GM18909 (cell line): ENCODE results near the gene CHPF.

Source experiments
- ATAC-seq: cut with Tn5 transposase; IDR thresholded peaks from one replicate; pipeline ENCODE4 v1.9.1; 2021; ENCODE audit warnings: mild to moderate bottlenecking; ENCODE audit not compliant: unreplicated experiment, poor library complexity

Gene CHPF

GRCh38 chr2:219500135-219500534 is 43.5 kb downstream of the CHPF start:
- ATAC-seq, result no peak

GRCh38 chr2:219499555-219499954 is 44.1 kb downstream of the CHPF start:
- no peak for ATAC-seq

- no peak for ATAC-seq
Measured at GRCh38 chr2:219499058-219499307, 44.6 kb downstream of the CHPF start.

- ATAC-seq, result peak; percentile 95
Measured at GRCh38 chr2:219498280-219499057, 45.1 kb downstream of the CHPF start, which contains the start of gene GMPPA. GMPPA (plus strand) TSS chr2:219498891; CDS start chr2:219499976, 1,085 bp downstream.

DNA sequence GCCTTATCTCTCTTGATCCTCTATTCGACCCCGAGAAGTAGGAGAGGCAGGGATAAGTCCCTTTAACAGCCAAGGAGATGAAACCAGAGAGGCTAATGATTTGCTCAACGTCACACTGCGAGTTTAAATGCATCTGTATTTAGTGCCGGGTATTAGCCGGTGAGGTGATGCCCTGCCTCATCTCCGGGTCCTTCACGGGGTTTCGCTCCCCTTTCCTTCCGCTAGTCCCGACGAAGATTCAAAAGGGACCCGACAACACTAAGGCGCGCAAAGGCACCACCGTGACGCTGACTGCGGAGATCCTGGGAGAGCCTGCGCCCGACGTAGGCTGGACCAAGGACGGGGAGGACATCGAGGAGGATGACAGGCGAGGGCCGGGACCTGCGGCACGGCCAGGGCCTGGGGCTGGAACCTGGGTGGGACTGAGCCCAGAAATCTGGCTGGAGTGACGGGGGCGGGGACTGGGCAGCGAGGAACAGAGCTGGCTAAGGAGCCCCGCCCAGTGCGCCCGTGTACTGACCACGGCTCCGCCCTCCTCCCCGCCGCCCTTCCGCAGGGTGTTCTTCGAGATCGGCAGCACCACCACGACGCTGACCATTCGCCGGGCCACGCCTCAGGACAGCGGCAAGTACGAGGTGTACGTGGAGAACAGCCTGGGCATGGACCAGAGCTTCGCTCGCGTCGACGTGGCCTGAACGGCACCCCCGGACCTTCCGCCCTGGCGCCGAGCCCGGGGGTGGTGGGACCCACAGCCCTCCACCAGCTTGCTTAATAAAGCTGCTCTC is 45.9 kb downstream of the CHPF start:
- ATAC-seq, result peak; percentile 21

GRCh38 chr2:219496825-219497494 is 46.6 kb downstream of the CHPF start:
- no peak for ATAC-seq

DNA sequence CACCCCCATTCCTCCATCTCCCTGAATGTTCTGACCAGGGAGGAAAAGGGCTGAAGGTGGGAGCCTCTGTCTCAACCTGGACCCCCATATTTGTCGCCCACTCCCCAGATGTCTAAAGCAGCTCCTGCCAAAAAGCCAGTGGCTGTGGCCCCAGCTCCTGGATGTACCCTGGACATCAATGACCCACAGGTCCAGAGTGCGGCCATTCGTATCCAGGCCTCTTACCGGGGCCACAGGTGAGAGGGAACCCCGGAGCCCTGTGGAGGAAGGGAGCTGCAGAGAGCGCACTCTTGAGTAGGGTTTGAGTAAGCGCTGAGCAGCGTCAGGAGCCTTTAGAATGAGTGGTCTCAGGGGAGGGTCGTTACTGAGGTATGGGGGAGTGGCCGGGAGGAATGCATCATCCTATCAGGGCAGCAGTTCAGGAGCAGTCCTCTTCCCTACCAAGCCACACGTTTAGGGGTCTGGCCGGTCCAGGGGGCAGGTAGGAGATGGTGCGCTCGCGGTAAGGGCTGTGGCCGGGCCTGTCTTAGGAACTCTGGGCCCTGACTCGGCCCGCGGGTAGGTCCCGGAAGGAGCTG is 47.3 kb downstream of the CHPF start:
- no peak for ATAC-seq

GRCh38 chr2:219495531-219496122 is 48.0 kb downstream of the CHPF start:
- peak; percentile 26 for ATAC-seq

GRCh38 chr2:219494952-219495530 is 48.6 kb downstream of the CHPF start:
- ATAC-seq, result no peak

GRCh38 chr2:219493086-219493485 is 50.5 kb downstream of the CHPF start:
- no peak for ATAC-seq

DNA sequence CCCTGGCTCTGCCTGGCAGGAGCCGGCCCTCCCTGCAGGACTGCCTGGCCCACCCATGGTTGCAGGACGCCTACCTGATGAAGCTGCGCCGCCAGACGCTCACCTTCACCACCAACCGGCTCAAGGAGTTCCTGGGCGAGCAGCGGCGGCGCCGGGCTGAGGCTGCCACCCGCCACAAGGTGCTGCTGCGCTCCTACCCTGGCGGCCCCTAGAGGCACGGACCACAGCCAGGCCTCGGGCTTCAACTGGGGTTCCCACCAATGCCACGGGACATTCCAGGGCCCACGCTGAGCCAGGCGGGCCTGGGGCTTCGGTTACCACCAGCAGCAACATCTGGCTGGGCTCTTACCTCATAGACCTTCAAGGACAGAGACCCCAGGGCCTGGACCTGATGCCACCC is 51.0 kb downstream of the CHPF start:
- ATAC-seq, result no peak

GRCh38 chr2:219491278-219491963 is 52.2 kb downstream of the CHPF start:
- ATAC-seq, result no peak

DNA sequence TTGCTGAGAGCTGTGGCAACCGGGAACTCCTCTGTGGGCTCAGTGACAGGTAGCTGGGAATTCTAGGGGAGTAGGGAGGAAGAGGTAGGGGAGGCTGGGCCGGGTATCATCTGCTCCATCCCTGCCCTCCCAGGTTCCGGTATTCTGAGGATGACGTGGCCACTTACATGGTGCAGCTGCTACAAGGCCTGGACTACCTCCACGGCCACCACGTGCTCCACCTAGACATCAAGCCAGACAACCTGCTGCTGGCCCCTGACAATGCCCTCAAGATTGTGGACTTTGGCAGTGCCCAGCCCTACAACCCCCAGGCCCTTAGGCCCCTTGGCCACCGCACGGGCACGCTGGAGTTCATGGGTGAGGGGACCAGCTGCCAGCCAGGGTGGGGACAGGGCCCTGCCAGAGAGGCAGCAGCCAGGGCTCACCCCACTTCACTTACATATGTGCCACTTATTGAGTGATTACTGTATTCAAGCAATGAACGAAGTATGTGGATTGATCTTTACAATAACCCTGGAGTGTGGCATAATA is 52.9 kb downstream of the CHPF start:
- ATAC-seq, result no peak

GRCh38 chr2:219490186-219490585 is 53.4 kb downstream of the CHPF start:
- no peak for ATAC-seq

GRCh38 chr2:219489315-219489714 is 54.3 kb downstream of the CHPF start:
- ATAC-seq, result no peak
